K562 (cell line): ENCODE data around the gene MOB3B. TPM values are rescaled to one million over a fixed set of nuclear protein-coding genes. Genes with fewer than 3 reads are reported as not detected.

Experiments used
- ATAC-seq: fragments of 200-7000 bp; cut with Tn5 transposase; 3 replicates; pipeline ENCODE4 v1.9.1; 2020; ENCODE audit warnings: moderate library complexity
- BruUV-seq: library from RNA; stranded (reverse); fragments of 400-500 nt; replicated peaks from 2 replicates; lab custom pipeline; 2021; lab: Mats Ljungman, UMichigan
- CTCF ChIA-PET: fragments of 300-600 bp; formaldehyde crosslinking; extraction: SDS; loops from one replicate; lab custom pipeline; 2021; ENCODE audit warnings: low intra/inter-chr PET ratio; lab: Yijun Ruan, JAX
- POLR2A ChIA-PET: fragments of 300-600, 350-650 bp; sonication (Branson Sonifier 250); formaldehyde crosslinking; extraction: SDS; loops from one replicate; lab custom pipeline; 2021; ENCODE audit warnings: antibody characterized with exemption, inconsistent platforms; lab: Yijun Ruan, JAX
- DNase-seq, 4 experiments: peaks; one replicate each; pipeline versions ENCODE4 v3.0.0 to v3.0.0-alpha.2; 2011 to 2018; ENCODE audit warnings: low spot score in 3 of 4, mixed read lengths in 3 of 4; ENCODE audit errors: extremely low read depth in 1 of 4
- FAIRE-seq: peaks from 2 replicates; lab custom pipeline; 2011; peaks lifted over from hg19 to GRCh38; lab: Jason Lieb, UNC
- H2AFZ ChIP-seq: 2 replicates; pipeline ENCODE4 v1.6.0; 2011; ENCODE audit warnings: low read depth, low read length, control low read depth, inconsistent platforms
- H3K27ac ChIP-seq: fragments of 200-600 bp; 3 replicates; pipeline ENCODE4 v1.8.0; 2011; ENCODE audit warnings: low read depth, mild to moderate bottlenecking, control low read depth, inconsistent platforms, low read length, moderate library complexity, mixed read lengths; ENCODE audit errors: extremely low read depth
- H3K27me3 ChIP-seq, 2 experiments: fragments of 300-600 bp in 1 of 2; 2 replicates in 1 of 2; 3 replicates in 1 of 2; pipeline versions ENCODE4 v1.6.0 to v1.8.0; 2011; ENCODE audit warnings: inconsistent platforms in 2 of 2, low read length in 2 of 2, mild to moderate bottlenecking in 1 of 2, mixed read lengths in 1 of 2, moderate library complexity in 1 of 2; ENCODE audit not compliant: control insufficient read depth in 2 of 2, insufficient read depth in 2 of 2
- H3K36me3 ChIP-seq: fragments of 300-600 bp; 3 replicates; pipeline ENCODE4 v1.8.0; 2011; ENCODE audit warnings: mild to moderate bottlenecking, low read length, inconsistent platforms; ENCODE audit not compliant: control insufficient read depth, insufficient read depth
- H3K4me1 ChIP-seq, 2 experiments: fragments of 200-600 bp in 1 of 2; replicated peaks in 1 of 2; 2 replicates in 1 of 2; 3 replicates in 1 of 2; pipeline versions ENCODE4 v1.5.1 to v1.8.0; 2011; ENCODE audit warnings: inconsistent platforms in 2 of 2, low read length in 2 of 2, mild to moderate bottlenecking in 1 of 2, mixed read lengths in 1 of 2, moderate library complexity in 1 of 2; ENCODE audit not compliant: control insufficient read depth in 2 of 2, insufficient read depth in 2 of 2
- H3K4me2 ChIP-seq: 2 replicates; pipeline ENCODE4 v1.6.1; 2011; ENCODE audit warnings: low read length, control low read depth, inconsistent platforms, mixed read lengths; ENCODE audit not compliant: insufficient read depth
- H3K4me3 ChIP-seq: fragments of 200-600 bp; sonication (generic), shearing (Covaris generic); 2 replicates; pipeline ENCODE4 v1.5.1; 2016; ENCODE audit warnings: control low read depth, inconsistent platforms
- H3K79me2 ChIP-seq: fragments of 200-600 bp; 3 replicates; pipeline ENCODE4 v1.8.0; 2011; ENCODE audit warnings: low read length, inconsistent platforms; ENCODE audit not compliant: control insufficient read depth, insufficient read depth
- H3K9ac ChIP-seq, 2 experiments: 2 replicates each; pipeline versions ENCODE4 v1.6.0 to v1.6.1; 2011; ENCODE audit warnings: low read depth in 2 of 2, low read length in 2 of 2, control low read depth in 1 of 2, inconsistent platforms in 1 of 2, mild to moderate bottlenecking in 1 of 2, mixed read lengths in 1 of 2; ENCODE audit not compliant: insufficient read depth in 1 of 2
- H3K9me1 ChIP-seq: one replicate; pipeline ENCODE4 v1.6.0; 2011; ENCODE audit warnings: inconsistent platforms, mild to moderate bottlenecking, low read length, moderate library complexity; ENCODE audit not compliant: control insufficient read depth, insufficient read depth
- H3K9me3 ChIP-seq: replicated peaks from 2 replicates; pipeline ENCODE4 v1.5.1; 2011; ENCODE audit warnings: low read depth, low read length, inconsistent platforms; ENCODE audit not compliant: control insufficient read depth, insufficient read depth
- H4K20me1 ChIP-seq: replicated peaks from 2 replicates; pipeline ENCODE4 v1.6.1; 2011; ENCODE audit warnings: low read length, inconsistent platforms, mixed read lengths; ENCODE audit not compliant: control insufficient read depth, insufficient read depth
- ESRRA ChIP-seq: fragments of 450-650 bp; IDR thresholded peaks from 2 replicates; pipeline ENCODE4 v1.6.1; 2014; ENCODE audit warnings: low read depth, mild to moderate bottlenecking, moderate library complexity, borderline replicate concordance
- FOXA3 ChIP-seq, 2 experiments: fragments of 450-650 bp in 1 of 2; sonication (generic) in 1 of 2; formaldehyde crosslinking; IDR thresholded peaks in 1 of 2; conservative IDR thresholded peaks in 1 of 2; 2 replicates each; pipeline versions ENCODE4 v1.4.0 to v1.8.0; 2020 to 2022; ENCODE audit warnings: mild to moderate bottlenecking in 2 of 2, missing genetic modification reagents in 1 of 2
- RBM39 ChIP-seq: fragments of 200-400 bp; formaldehyde crosslinking; optimal IDR thresholded peaks from 2 replicates; pipeline ENCODE3; 2018; ENCODE audit warnings: low read depth, low read length
- TEAD1 ChIP-seq, 2 experiments: fragments of 450-650 bp in 1 of 2; sonication (generic) in 1 of 2; formaldehyde crosslinking; IDR thresholded peaks; 2 replicates each; pipeline versions ENCODE4 v1.4.0 to v1.8.0; 2020 to 2022; ENCODE audit warnings: mild to moderate bottlenecking in 2 of 2, missing genetic modification reagents in 1 of 2
- WGBS: fragments of 100-300 bp; shearing (Covaris generic); methylation state at CpG from one replicate; pipeline ENCODE4 v1.1.6; 2016; ENCODE audit warnings: low coverage, mixed read lengths; ENCODE audit not compliant: insufficient coverage; ENCODE audit errors: missing lambda C conversion rate; 5-methylcytosine and 5-hydroxymethylcytosine counted together
- in situ Hi-C: fragments of 300-500 bp; cut with MboI; formaldehyde crosslinking; loops from 4 replicates; pipeline ENCODE4 v1.15.0; 2018; ENCODE audit warnings: inconsistent platforms, mixed read lengths
- intact Hi-C: fragments of 100-400 bp; cut with micrococcal nuclease; formaldehyde crosslinking; loops from 2 replicates; pipeline ENCODE4 v1.14.2; 2022
- polyA plus RNA-seq, 8 experiments: library from polyadenylated mRNA; depleted of rRNA in 4 of 8; stranded (reverse) in 5 of 8; unstranded in 3 of 8; fragments of >200 nt; fragmentation: Nextera tagmentation in 2 of 8; fragmentation: Illumina TruSeq in 1 of 8; extraction: Ambion mirVana in 2 of 8; extraction: Trizol in 1 of 8; gene quantifications; 2 replicates each; pipeline versions ENCODE4 v1.2.1 to v1.2.3, GENCODE V29; 2011 to 2014; ENCODE audit warnings: inconsistent platforms in 1 of 8, missing spikeins in 1 of 8
- total RNA-seq, 7 experiments: library from RNA; depleted of rRNA in 6 of 7; stranded (reverse); fragments of >200 nt in 6 of 7; fragmentation: Illumina TruSeq in 2 of 7; extraction: Trizol in 2 of 7; gene quantifications; 2 replicates each; pipeline versions ENCODE4 v1.2.1 to v1.2.3, GENCODE V29; 2011 to 2021; ENCODE audit warnings: low replicate concordance in 1 of 7
- TF ChIP-seq, protein P1 (sequence below): fragments of 200-800 bp; sonication (Bioruptor generic); IDR thresholded peaks from 2 replicates; pipeline ENCODE4 v1.6.1; 2017; ENCODE audit warnings: missing genetic modification characterization, missing compliant biosample characterization
- TF ChIP-seq, protein P2 (sequence below): fragments of 450-650 bp; conservative IDR thresholded peaks from 2 replicates; pipeline ENCODE4 v1.6.1; 2016; ENCODE audit warnings: missing genetic modification characterization, low read depth, mild to moderate bottlenecking, control low read depth, missing compliant biosample characterization
- TF ChIP-seq, protein P3 (sequence below): fragments of 450-650 bp; IDR thresholded peaks from 2 replicates; pipeline ENCODE4 v1.6.1; 2014; ENCODE audit warnings: low read depth, mild to moderate bottlenecking, moderate library complexity, borderline replicate concordance

The MOB3B gene
- total and polyA plus RNA-seq, 9 of the 15 experiments (the other 6 are each of a cell fraction or from before 2014, with no cell fraction given): 3.6 to 12.8 (median 7.2) TPM

DNA sequence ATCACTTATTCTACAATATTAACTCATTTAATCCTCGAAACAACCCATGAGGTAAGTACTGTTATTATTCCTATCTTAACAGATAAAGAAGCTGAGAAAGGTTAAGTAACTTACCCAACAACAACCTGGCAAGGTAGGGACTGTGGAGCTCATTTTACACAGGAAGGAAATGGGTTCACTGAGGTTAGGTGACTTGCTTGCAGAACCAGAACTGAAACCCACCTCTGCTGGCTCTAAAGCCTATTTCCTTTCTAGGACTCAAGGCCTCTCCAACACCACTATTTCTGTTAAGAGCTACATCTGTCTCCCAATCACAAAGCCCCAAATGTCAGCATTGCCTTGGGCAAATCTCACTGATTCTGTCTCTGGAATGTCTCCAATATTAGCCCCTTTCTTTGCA, 44.5 kb downstream of the MOB3B start:
- no peak for TF ChIP-seq TEAD1 (CRISPR knock-in tag; IDR thresholded peaks at IDR 0.05)
- TF ChIP-seq RBM39: no peak
- TF ChIP-seq, protein P1, sequence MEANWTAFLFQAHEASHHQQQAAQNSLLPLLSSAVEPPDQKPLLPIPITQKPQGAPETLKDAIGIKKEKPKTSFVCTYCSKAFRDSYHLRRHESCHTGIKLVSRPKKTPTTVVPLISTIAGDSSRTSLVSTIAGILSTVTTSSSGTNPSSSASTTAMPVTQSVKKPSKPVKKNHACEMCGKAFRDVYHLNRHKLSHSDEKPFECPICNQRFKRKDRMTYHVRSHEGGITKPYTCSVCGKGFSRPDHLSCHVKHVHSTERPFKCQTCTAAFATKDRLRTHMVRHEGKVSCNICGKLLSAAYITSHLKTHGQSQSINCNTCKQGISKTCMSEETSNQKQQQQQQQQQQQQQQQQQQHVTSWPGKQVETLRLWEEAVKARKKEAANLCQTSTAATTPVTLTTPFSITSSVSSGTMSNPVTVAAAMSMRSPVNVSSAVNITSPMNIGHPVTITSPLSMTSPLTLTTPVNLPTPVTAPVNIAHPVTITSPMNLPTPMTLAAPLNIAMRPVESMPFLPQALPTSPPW: no peak
- TF ChIP-seq, protein P2, sequence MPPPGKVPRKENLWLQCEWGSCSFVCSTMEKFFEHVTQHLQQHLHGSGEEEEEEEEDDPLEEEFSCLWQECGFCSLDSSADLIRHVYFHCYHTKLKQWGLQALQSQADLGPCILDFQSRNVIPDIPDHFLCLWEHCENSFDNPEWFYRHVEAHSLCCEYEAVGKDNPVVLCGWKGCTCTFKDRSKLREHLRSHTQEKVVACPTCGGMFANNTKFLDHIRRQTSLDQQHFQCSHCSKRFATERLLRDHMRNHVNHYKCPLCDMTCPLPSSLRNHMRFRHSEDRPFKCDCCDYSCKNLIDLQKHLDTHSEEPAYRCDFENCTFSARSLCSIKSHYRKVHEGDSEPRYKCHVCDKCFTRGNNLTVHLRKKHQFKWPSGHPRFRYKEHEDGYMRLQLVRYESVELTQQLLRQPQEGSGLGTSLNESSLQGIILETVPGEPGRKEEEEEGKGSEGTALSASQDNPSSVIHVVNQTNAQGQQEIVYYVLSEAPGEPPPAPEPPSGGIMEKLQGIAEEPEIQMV (tag): no peak
- TF ChIP-seq, protein P3, sequence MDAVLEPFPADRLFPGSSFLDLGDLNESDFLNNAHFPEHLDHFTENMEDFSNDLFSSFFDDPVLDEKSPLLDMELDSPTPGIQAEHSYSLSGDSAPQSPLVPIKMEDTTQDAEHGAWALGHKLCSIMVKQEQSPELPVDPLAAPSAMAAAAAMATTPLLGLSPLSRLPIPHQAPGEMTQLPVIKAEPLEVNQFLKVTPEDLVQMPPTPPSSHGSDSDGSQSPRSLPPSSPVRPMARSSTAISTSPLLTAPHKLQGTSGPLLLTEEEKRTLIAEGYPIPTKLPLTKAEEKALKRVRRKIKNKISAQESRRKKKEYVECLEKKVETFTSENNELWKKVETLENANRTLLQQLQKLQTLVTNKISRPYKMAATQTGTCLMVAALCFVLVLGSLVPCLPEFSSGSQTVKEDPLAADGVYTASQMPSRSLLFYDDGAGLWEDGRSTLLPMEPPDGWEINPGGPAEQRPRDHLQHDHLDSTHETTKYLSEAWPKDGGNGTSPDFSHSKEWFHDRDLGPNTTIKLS: no peak
- TF ChIP-seq ESRRA: no peak
- no peak for TF ChIP-seq FOXA3 (CRISPR knock-in tag; conservative IDR thresholded peaks at IDR 0.05 in 1 of 2, IDR thresholded peaks at IDR 0.05 in 1 of 2)
- TF ChIP-seq, all 486 proteins: peak for 0
- CTCF ChIA-PET: no interaction called here

More for the DNA sequence above, 44.5 kb downstream of the MOB3B start:
- Histone ChIP-seq H3K9me1 (no peaks in the 10 kb centered on the region), H3K9me3 (no peaks in the 10 kb centered on the region), H3K36me3 (no peaks in the 10 kb centered on the region), H4K20me1 (no peaks in the 10 kb centered on the region), H3K27ac (no peak overlapping the region), H3K9ac (no peak overlapping the region), H3K4me3 (no peak overlapping the region), H3K79me2 (peaks cover 58% of the 10 kb centered on the region), H3K27me3 (no peaks in the 10 kb centered on the region), H2AFZ (no peak overlapping the region), H3K4me1 (peaks cover 0 to 7% of the 10 kb centered on the region in 2 experiments; a peak in 3 of 5 replicates), H3K4me2 (no peak overlapping the region)
- POLR2A ChIA-PET: no interaction called here
- no TSS peak for BruUV-seq
- ATAC-seq (no peak), FAIRE-seq (no peak), DNase-seq (no peak)
- intact Hi-C loops: no loop called here
- 100% methylated on average over 1 of the region's 1 CpG for WGBS
- in situ Hi-C loops: no loop called here
